Stomach (tissue), 4 donors: Measurements from ENCODE around the gene SIM2.

Experiments
- EP300 ChIP-seq: sonication (generic); formaldehyde crosslinking; IDR thresholded peaks from one replicate; pipeline ENCODE4 v1.6.1; 2017; ENCODE audit warnings: antibody characterized with exemption
- POLR2A ChIP-seq, 4 donors: fragments of 450-650 bp; IDR thresholded peaks; one replicate each; pipeline ENCODE4 v1.6.1; 2016; ENCODE audit warnings: antibody characterized with exemption in 4 of 4, control low read depth in 2 of 4, mild to moderate bottlenecking in 1 of 4, moderate library complexity in 1 of 4
- TF ChIP-seq, protein P1 (sequence below), 7 experiments: fragments of 450-650 bp in 4 of 7; fragments of 200-600 bp in 3 of 7; sonication (generic) in 3 of 7; IDR thresholded peaks; one replicate each; pipeline ENCODE4 v1.5.1; 2016 to 2019; ENCODE audit warnings: antibody characterized with exemption in 7 of 7, control low read depth in 2 of 7, mild to moderate bottlenecking in 1 of 7

DNA sequence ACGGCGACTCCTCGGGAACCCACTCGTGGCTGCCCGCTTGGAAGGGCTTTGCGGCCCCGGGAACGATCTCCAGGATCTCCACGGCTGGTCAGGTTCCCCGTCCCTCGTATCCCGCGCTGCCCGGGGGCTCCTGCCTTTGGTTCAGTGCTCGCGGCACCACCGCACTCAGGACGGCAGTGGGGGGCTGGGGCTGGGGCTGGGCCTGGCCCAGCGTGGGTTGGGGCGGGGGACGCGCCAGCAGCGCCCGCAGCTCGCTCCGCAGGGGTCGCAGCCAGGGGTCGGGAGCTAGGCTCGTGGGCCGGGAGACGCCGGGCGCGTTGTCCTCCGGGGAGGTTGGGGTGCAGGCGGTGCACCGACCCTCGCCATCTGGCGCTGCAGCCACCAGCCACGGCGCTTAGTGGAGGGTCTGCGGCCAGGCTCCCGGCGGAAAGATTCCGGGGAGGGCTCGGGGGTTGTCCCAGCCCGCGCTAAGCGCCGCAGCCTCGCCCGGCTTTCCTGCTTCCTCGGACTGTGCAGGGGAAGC is 8.9 kb downstream of the SIM2 start:
- no peak for TF ChIP-seq POLR2A (IDR thresholded peaks at IDR 0.05)
- no peak for TF ChIP-seq EP300
- TF ChIP-seq, protein P1, sequence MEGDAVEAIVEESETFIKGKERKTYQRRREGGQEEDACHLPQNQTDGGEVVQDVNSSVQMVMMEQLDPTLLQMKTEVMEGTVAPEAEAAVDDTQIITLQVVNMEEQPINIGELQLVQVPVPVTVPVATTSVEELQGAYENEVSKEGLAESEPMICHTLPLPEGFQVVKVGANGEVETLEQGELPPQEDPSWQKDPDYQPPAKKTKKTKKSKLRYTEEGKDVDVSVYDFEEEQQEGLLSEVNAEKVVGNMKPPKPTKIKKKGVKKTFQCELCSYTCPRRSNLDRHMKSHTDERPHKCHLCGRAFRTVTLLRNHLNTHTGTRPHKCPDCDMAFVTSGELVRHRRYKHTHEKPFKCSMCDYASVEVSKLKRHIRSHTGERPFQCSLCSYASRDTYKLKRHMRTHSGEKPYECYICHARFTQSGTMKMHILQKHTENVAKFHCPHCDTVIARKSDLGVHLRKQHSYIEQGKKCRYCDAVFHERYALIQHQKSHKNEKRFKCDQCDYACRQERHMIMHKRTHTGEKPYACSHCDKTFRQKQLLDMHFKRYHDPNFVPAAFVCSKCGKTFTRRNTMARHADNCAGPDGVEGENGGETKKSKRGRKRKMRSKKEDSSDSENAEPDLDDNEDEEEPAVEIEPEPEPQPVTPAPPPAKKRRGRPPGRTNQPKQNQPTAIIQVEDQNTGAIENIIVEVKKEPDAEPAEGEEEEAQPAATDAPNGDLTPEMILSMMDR (IDR thresholded peaks at IDR 0.05) = no peak
